ENCODE measurements around the gene CAB39.

The CAB39 gene

DNA sequence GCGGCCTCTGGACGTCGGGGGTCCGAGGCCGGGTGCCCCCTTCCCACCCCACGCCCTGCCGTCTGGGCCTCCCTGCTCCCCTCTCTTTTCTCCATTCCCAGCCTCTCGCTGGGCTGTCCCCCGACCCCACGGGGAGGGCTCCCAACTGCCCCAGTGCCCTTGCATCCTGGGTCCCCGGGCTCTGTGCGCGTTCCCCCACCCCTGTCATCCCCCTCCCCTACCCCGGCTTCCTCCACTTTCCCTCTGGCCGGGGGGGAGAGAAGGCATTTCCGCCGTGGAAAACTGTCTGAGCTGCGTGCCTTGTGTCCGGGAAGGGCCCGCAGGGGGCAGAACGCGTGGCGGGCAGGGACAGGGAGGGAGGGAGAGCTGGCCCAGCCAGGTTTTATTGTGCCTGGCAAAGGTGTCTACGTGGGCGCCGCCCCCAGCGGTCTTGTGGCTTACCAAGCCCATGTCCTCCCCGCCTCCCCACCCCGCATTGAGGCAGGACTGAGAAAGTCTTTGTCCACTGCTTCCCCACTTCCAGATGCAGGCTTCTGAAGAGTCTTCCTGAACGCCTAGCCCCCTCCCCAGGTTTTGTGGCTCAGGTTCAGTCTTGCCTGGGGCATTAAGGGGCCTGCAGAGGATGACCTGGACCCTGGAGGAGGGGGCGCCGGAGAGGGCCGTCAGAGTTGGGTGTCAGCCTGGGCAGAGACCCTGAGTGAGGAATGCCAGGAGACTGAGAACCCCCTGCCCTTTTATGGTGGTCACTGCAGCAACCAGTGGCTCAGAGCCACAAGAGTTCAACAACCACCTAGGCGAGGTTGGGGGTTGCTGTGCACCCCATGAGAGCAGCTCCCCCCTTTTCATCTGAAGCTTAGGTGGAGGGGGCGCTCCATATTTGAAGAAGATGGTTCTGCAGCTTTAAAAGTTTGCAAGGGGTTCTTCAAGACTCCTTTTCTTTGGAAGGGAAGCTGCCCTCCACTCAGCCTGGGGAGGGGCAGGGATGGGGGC lies 153.4 kb downstream of the CAB39 start:
- Mint-ChIP-seq H3K27me3 (ENCODE audit: low read depth, poor library complexity) (peaks cover 3% of the 10 kb centered on the region), H3K4me1 (peaks cover 84% of the 10 kb centered on the region), H3K36me3 (ENCODE audit: low read depth) (no peaks in the 10 kb centered on the region), H3K4me3 (peak overlapping the region; percentile 90), H3K27ac (peak overlapping the region; percentile 83), H3K9me3 (no peaks in the 10 kb centered on the region)
- TF ChIP-seq, protein P1, sequence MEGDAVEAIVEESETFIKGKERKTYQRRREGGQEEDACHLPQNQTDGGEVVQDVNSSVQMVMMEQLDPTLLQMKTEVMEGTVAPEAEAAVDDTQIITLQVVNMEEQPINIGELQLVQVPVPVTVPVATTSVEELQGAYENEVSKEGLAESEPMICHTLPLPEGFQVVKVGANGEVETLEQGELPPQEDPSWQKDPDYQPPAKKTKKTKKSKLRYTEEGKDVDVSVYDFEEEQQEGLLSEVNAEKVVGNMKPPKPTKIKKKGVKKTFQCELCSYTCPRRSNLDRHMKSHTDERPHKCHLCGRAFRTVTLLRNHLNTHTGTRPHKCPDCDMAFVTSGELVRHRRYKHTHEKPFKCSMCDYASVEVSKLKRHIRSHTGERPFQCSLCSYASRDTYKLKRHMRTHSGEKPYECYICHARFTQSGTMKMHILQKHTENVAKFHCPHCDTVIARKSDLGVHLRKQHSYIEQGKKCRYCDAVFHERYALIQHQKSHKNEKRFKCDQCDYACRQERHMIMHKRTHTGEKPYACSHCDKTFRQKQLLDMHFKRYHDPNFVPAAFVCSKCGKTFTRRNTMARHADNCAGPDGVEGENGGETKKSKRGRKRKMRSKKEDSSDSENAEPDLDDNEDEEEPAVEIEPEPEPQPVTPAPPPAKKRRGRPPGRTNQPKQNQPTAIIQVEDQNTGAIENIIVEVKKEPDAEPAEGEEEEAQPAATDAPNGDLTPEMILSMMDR (IDR thresholded peaks at IDR 0.05), result no peak
- peak; percentile 55 for DNase-seq

DNA sequence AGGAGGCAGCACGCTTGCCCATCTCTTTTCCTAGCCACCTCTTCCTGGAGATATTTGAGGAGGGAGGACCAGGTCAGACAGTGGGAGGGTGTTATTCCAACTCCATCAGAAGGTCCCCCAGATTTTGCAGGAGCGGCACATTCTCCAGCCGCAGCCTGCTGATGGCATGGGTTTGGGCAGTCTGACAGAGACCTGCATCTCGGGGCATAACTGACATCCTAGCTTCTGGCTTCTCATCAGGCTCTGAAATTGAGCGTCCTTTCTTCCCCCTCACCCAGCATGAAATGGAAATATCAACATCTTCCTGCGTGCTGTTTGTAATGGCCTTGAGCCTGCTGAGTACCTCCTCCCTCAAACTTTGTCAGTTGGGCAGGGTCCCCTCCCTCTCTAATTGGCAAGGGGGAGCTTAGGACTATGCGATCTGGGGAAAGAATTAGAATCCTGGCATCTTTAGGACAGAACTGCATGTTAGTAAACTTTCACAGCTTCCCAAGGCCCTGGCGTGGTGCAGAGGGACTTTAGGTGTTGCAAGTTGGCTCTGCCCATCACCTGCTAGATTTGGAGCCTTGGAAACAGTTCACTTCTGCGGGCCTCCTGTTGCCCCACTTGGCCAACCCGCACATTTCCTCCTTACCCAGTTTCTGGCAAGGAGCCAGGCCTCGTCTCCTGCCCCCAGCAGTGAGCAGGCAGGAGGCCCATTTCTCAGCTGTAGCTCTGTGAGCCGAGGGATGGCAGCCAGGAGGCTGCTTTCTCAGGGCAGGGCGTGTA lies 154.3 kb downstream of the CAB39 start:
- Mint-ChIP-seq H3K27me3 (ENCODE audit: low read depth, poor library complexity) (peaks cover 3% of the 10 kb centered on the region), H3K9me3 (no peaks in the 10 kb centered on the region), H3K27ac (peak overlapping the region; percentile 83), H3K4me3 (peak overlapping the region; percentile 90), H3K36me3 (ENCODE audit: low read depth) (no peaks in the 10 kb centered on the region), H3K4me1 (peaks cover 84% of the 10 kb centered on the region)
- DNase-seq, result no peak
- TF ChIP-seq, protein P1 (IDR thresholded peaks at IDR 0.05), result no peak

DNA sequence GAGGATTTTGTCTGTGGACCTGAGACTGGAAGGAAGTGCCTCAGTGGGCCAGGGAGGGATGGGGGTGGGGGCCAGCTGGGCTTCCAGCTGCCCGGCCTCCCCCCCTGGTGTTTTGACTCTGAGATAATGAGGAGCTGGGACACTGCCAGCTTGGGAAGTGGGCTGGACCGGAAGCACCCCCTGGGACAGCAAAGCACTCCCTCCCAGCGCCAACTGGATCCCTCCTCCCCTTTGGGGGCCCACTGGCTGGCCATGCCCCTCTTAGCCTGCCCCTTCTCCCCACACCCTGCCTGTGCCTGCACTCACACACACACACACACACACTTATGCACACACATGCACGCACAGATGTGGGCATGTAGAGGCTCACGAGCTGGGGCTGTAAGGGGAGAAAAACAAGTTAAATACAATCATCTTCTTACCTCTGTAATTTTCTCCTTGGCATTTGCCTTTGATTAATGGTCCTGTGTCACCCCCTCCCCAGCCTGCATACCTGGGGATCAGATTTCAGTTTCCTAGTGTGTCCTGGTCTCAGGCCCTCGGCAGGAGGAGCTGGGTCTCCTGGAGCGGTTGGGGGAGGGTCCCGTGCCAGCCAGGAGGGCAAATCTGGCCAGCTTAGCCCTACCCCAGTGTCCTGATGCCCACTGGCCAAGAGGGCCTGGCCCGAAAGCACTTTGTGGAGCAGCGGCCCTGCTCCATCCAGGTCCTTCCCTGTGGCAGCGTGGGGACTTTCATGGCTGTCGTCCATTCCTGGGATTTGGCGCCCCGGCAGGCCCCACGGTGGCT lies 155.7 kb downstream of the CAB39 start:
- DNase-seq, result peak; percentile 61
- TF ChIP-seq, protein P1 (IDR thresholded peaks at IDR 0.05), result no peak
- Mint-ChIP-seq H3K27me3 (ENCODE audit: low read depth, poor library complexity) (peaks cover 3% of the 10 kb centered on the region), H3K27ac (peak overlapping the region; percentile 99), H3K4me3 (peak overlapping the region; percentile 80), H3K4me1 (peaks cover 85% of the 10 kb centered on the region), H3K9me3 (no peaks in the 10 kb centered on the region), H3K36me3 (ENCODE audit: low read depth) (peaks cover 4% of the 10 kb centered on the region)

DNA sequence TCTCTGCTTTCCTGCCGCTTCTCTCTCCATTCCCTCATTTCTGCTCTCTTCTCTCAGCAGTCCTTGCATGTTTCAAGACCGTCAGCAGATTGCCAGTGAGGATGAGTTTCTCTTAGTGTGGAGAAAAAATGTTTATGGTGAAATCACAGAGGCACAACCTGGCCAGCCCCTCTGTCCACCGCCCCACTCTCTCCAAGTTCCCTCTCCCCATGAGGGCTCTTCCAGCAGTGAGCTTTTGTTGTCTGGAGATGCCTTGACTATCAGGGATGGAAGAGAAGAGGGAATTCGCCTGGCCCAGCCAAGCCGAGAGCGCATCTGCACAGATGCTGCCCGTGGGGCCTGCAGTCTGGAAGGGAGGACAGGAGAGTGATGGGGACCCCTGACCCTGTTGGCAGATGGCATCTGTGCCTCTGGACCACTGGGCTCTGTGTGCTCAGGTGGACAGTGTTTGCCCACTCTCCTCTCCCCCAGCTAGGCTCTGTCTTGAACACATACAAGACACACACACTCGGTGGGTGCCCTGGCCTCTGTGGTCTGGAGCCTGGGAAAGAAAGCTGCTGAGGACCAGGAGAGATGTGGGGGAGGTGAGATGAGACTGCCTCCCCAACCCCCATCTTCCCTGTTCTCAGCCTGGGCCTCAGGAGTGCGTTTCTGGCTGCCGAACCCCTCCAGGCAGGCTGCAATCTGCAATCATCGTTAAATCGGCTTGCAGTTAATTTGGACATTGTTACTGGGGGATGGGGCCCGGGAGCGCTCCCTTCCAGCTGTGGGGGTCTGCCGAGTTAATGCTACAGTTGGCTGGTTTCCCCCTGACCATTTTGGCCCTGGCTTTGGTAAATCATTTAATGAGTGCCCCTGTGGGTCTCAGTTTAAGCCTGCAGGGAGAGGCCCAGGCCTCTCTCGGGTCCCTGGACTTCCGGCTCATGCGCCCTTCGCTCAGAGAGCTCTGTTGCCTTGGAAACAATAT lies 156.6 kb downstream of the CAB39 start:
- H3K27me3 Mint-ChIP-seq (ENCODE audit: low read depth, poor library complexity), result peaks cover under 1% of the 10 kb centered on the region
- H3K36me3 Mint-ChIP-seq (ENCODE audit: low read depth), result peaks cover 4% of the 10 kb centered on the region
- DNase-seq, result peak; percentile 41
- peaks cover 85% of the 10 kb centered on the region for H3K4me1 Mint-ChIP-seq
- TF ChIP-seq, protein P1 (IDR thresholded peaks at IDR 0.05), result no peak
- peak overlapping the region; percentile 80 for H3K4me3 Mint-ChIP-seq
- peak overlapping the region; percentile 99 for H3K27ac Mint-ChIP-seq
- no peaks in the 10 kb centered on the region for H3K9me3 Mint-ChIP-seq
